H9 (cell line): Measurements from ENCODE around the gene SEC22C. TPM values are rescaled to one million over a fixed set of nuclear protein-coding genes. Genes with fewer than 3 reads are reported as not detected.

ENCODE experiments used
- DNase-seq: peaks from one replicate; pipeline ENCODE4 v3.0.0-alpha.2; 2017
- H2AFZ ChIP-seq: one replicate; pipeline ENCODE4 v1.6.1; 2013; ENCODE audit warnings: mild to moderate bottlenecking, low read length, control low read depth, moderate library complexity
- H2AK5ac ChIP-seq: 2 replicates; pipeline ENCODE4 v1.6.1; 2013; ENCODE audit warnings: low read length, control low read depth, mixed read lengths; ENCODE audit not compliant: insufficient read length
- H2BK120ac ChIP-seq: one replicate; pipeline ENCODE4 v1.6.1; 2013; ENCODE audit warnings: low read depth, mild to moderate bottlenecking, low read length, control low read depth, inconsistent platforms; ENCODE audit not compliant: poor library complexity, severe bottlenecking
- H2BK12ac ChIP-seq: 2 replicates; pipeline ENCODE4 v1.6.1; 2013; ENCODE audit warnings: low read length, control low read depth, mixed read lengths, low read depth; ENCODE audit not compliant: insufficient read length
- H2BK15ac ChIP-seq: 2 replicates; pipeline ENCODE4 v1.6.1; 2013; ENCODE audit warnings: low read depth, low read length, control low read depth
- H2BK20ac ChIP-seq: one replicate; pipeline ENCODE4 v1.6.1; 2013; ENCODE audit warnings: low read depth, mild to moderate bottlenecking, low read length, control low read depth, inconsistent platforms; ENCODE audit not compliant: poor library complexity, severe bottlenecking
- H2BK5ac ChIP-seq: 2 replicates; pipeline ENCODE4 v1.6.1; 2013; ENCODE audit warnings: low read length, control low read depth, mixed read lengths; ENCODE audit not compliant: insufficient read length
- H3K14ac ChIP-seq: 2 replicates; pipeline ENCODE4 v1.6.1; 2013; ENCODE audit warnings: low read length, control low read depth; ENCODE audit not compliant: insufficient read depth
- H3K18ac ChIP-seq: 2 replicates; pipeline ENCODE4 v1.6.1; 2013; ENCODE audit warnings: low read depth, mild to moderate bottlenecking, mixed read lengths, low read length, control low read depth; ENCODE audit not compliant: insufficient read length
- H3K23ac ChIP-seq: 2 replicates; pipeline ENCODE4 v1.6.1; 2013; ENCODE audit warnings: low read length, control low read depth, mixed read lengths, low read depth; ENCODE audit not compliant: insufficient read length
- H3K23me2 ChIP-seq: 2 replicates; pipeline ENCODE4 v1.6.1; 2013; ENCODE audit warnings: low read depth, mild to moderate bottlenecking, mixed read lengths, low read length, control low read depth; ENCODE audit not compliant: insufficient read length, poor library complexity, severe bottlenecking
- H3K27ac ChIP-seq: 2 replicates; pipeline ENCODE4 v1.5.1; 2013; ENCODE audit warnings: low read length, control low read depth, mixed read lengths, low read depth; ENCODE audit not compliant: insufficient read length
- H3K27me3 ChIP-seq: 2 replicates; pipeline ENCODE4 v1.6.1; 2013; ENCODE audit warnings: low read length, control low read depth, inconsistent platforms; ENCODE audit not compliant: insufficient read depth
- H3K4ac ChIP-seq: 2 replicates; pipeline ENCODE4 v1.6.1; 2013; ENCODE audit warnings: low read depth, mild to moderate bottlenecking, control low read depth, inconsistent platforms, low read length, moderate library complexity
- H3K4me1 ChIP-seq: 2 replicates; pipeline ENCODE4 v1.6.1; 2013; ENCODE audit warnings: low read length, control low read depth, inconsistent platforms; ENCODE audit not compliant: insufficient read depth
- H3K4me2 ChIP-seq: 2 replicates; pipeline ENCODE4 v1.6.1; 2013; ENCODE audit warnings: low read length, control low read depth, mixed read lengths; ENCODE audit not compliant: insufficient read length, insufficient read depth
- H3K56ac ChIP-seq: 2 replicates; pipeline ENCODE4 v1.6.1; 2013; ENCODE audit warnings: low read depth, mild to moderate bottlenecking, mixed read lengths, low read length, control low read depth; ENCODE audit not compliant: insufficient read length
- H3K79me1 ChIP-seq: 2 replicates; pipeline ENCODE4 v1.6.1; 2013; ENCODE audit warnings: low read depth, mild to moderate bottlenecking, moderate library complexity, low read length, control low read depth, inconsistent platforms; ENCODE audit not compliant: insufficient read depth, poor library complexity, severe bottlenecking
- H3K79me2 ChIP-seq: 2 replicates; pipeline ENCODE4 v1.6.1; 2013; ENCODE audit warnings: low read length, control low read depth, inconsistent platforms; ENCODE audit not compliant: insufficient read depth
- H3K9ac ChIP-seq: 2 replicates; pipeline ENCODE4 v1.6.1; 2013; ENCODE audit warnings: low read length, control low read depth, mixed read lengths; ENCODE audit not compliant: insufficient read length; ENCODE audit errors: extremely low read depth
- H3K9me3 ChIP-seq: one replicate; pipeline ENCODE4 v1.6.1; 2013; ENCODE audit warnings: low read depth, low read length, inconsistent platforms; ENCODE audit not compliant: control insufficient read depth
- H3T11ph ChIP-seq: one replicate; pipeline ENCODE4 v1.6.1; 2013; ENCODE audit warnings: mild to moderate bottlenecking, low read length, control low read depth, inconsistent platforms
- H4K20me1 ChIP-seq: one replicate; pipeline ENCODE4 v1.6.1; 2013; ENCODE audit not compliant: control insufficient read depth, insufficient read length, insufficient read depth
- H4K5ac ChIP-seq: 2 replicates; pipeline ENCODE4 v1.6.1; 2013; ENCODE audit warnings: low read depth, mild to moderate bottlenecking, mixed read lengths, low read length, control low read depth; ENCODE audit not compliant: insufficient read length
- H4K8ac ChIP-seq: replicated peaks from 2 replicates; pipeline ENCODE4 v1.6.1; 2013; ENCODE audit warnings: low read length, control low read depth, mixed read lengths, low read depth; ENCODE audit not compliant: insufficient read length
- H4K91ac ChIP-seq: 2 replicates; pipeline ENCODE4 v1.6.1; 2013; ENCODE audit warnings: low read depth, mild to moderate bottlenecking, moderate library complexity, mixed read lengths, low read length, control low read depth; ENCODE audit not compliant: insufficient read length
- H3K27ac Mint-ChIP-seq, 3 experiments: 2 replicates in 2 of 3; 3 replicates in 1 of 3; pipeline ENCODE4 v1.8.0; 2020 to 2021; ENCODE audit warnings: mixed read lengths in 3 of 3, mild to moderate bottlenecking in 1 of 3, moderate library complexity in 1 of 3
- H3K27me3 Mint-ChIP-seq: 2 replicates; pipeline ENCODE4 v1.8.0; 2021; ENCODE audit warnings: low read depth, mild to moderate bottlenecking, moderate library complexity, mixed read lengths
- H3K36me3 Mint-ChIP-seq, 3 experiments: 2 replicates in 2 of 3; 3 replicates in 1 of 3; pipeline ENCODE4 v1.8.0; 2020 to 2021; ENCODE audit warnings: low read depth in 3 of 3, mixed read lengths in 3 of 3; ENCODE audit not compliant: insufficient read depth in 1 of 3
- H3K4me1 Mint-ChIP-seq, 2 experiments: 2 replicates each; pipeline ENCODE4 v1.8.0; 2020; ENCODE audit warnings: mixed read lengths in 2 of 2
- H3K4me3 Mint-ChIP-seq, 2 experiments: 2 replicates in 1 of 2; 3 replicates in 1 of 2; pipeline ENCODE4 v1.8.0; 2020 to 2021; ENCODE audit warnings: mild to moderate bottlenecking in 2 of 2, mixed read lengths in 2 of 2, moderate library complexity in 1 of 2
- H3K9me3 Mint-ChIP-seq, 2 experiments: 2 replicates in 1 of 2; 3 replicates in 1 of 2; pipeline ENCODE4 v1.8.0; 2020; ENCODE audit warnings: mild to moderate bottlenecking in 2 of 2, mixed read lengths in 2 of 2, moderate library complexity in 1 of 2
- WGBS: extraction: QIAGEN DNeasy Blood & Tissue Kit; methylation state at CpG from one replicate; pipeline ENCODE4 v1.1.7; 2013; ENCODE audit warnings: missing lambda C conversion rate, low lambda C conversion rate, mixed read lengths; ENCODE audit not compliant: insufficient read length; ENCODE audit errors: extremely low coverage; 5-methylcytosine and 5-hydroxymethylcytosine counted together
- total RNA-seq: library from RNA; stranded (reverse); gene quantifications from 2 replicates; pipeline ENCODE4 v1.2.1, GENCODE V29; 2021
- TF ChIP-seq, protein P1 (sequence below): fragments of 200-600 bp; sonication (generic); conservative IDR thresholded peaks from 3 replicates; pipeline ENCODE4 v1.8.0; 2021; ENCODE audit warnings: antibody characterized with exemption, mild to moderate bottlenecking

SEC22C gene
- total RNA-seq, 1 experiment from 2014 or later = 28.2 TPM

DNA sequence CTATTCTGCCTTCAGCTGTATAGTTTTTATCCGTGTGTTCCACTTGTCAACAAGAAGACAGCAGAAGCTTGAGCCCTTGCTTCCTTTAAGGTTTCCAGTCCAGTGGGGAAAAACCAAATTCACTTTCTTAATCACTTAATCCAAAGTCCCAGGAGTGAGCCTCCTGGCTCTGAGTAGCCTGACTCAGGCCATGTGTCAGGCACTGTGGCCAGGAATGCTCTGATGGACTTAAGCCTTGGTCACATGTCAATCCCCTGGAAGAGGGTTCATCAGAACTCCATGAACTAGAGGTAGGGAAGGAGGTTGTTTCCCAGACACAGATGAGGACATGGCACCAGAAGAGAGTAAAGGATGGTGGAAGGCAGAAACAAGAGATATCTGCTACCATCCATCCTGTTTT is 70.6 kb downstream of the SEC22C start:
- Histone ChIP-seq H3K79me1 (no peaks in the 10 kb centered on the region), H3K9me3 (no peaks in the 10 kb centered on the region), H2BK20ac (no peak overlapping the region), H3K23me2 (no peaks in the 10 kb centered on the region), H3K4me1 (peaks cover 7% of the 10 kb centered on the region; the same call in 1 of the 2 replicates), H2AFZ (no peak overlapping the region), H4K8ac (no peak overlapping the region), H3K4me2 (no peak overlapping the region), H2BK12ac (no peak overlapping the region), H2BK15ac (no peak overlapping the region), H3T11ph (no peak overlapping the region), H4K5ac (no peak overlapping the region), H4K20me1 (no peaks in the 10 kb centered on the region), H3K79me2 (no peaks in the 10 kb centered on the region), H4K91ac (no peak overlapping the region), H2AK5ac (no peak overlapping the region), H3K9ac (no peak overlapping the region), H2BK120ac (no peak overlapping the region), H3K56ac (no peak overlapping the region), H3K18ac (no peak overlapping the region), H3K27ac (no peak overlapping the region), H3K27me3 (no peaks in the 10 kb centered on the region), H3K23ac (no peak overlapping the region), H3K4ac (no peak overlapping the region), H3K14ac (no peak overlapping the region), H2BK5ac (no peak overlapping the region)
- H3K27ac Mint-ChIP-seq = no peak overlapping the region
- DNase-seq = no peak
- H3K4me3 Mint-ChIP-seq = no peak overlapping the region; a peak in 1 of 5 replicates
- WGBS = no CpG with 5 or more reads among the region's 1 CpG
- no peaks in the 10 kb centered on the region for H3K9me3 Mint-ChIP-seq
- TF ChIP-seq, protein P1, sequence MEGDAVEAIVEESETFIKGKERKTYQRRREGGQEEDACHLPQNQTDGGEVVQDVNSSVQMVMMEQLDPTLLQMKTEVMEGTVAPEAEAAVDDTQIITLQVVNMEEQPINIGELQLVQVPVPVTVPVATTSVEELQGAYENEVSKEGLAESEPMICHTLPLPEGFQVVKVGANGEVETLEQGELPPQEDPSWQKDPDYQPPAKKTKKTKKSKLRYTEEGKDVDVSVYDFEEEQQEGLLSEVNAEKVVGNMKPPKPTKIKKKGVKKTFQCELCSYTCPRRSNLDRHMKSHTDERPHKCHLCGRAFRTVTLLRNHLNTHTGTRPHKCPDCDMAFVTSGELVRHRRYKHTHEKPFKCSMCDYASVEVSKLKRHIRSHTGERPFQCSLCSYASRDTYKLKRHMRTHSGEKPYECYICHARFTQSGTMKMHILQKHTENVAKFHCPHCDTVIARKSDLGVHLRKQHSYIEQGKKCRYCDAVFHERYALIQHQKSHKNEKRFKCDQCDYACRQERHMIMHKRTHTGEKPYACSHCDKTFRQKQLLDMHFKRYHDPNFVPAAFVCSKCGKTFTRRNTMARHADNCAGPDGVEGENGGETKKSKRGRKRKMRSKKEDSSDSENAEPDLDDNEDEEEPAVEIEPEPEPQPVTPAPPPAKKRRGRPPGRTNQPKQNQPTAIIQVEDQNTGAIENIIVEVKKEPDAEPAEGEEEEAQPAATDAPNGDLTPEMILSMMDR = no peak
- peaks cover 21 to 22% of the 10 kb centered on the region in 2 experiments for H3K4me1 Mint-ChIP-seq
- peaks cover 0 to 2% (median 0%) of the 10 kb centered on the region in 3 experiments; a peak in 2 of 7 replicates for H3K36me3 Mint-ChIP-seq
- H3K27me3 Mint-ChIP-seq = peaks cover 11% of the 10 kb centered on the region; the same call in 1 of the 2 replicates
